CD4-positive, alpha-beta T cell (primary cell): ENCODE results near the gene TRAPPC6A. TPM values are rescaled to one million over a fixed set of nuclear protein-coding genes. Genes with fewer than 3 reads are reported as not detected.
A peak's percentile ranks its signal among the peaks of the same experiment; 100 is the strongest.

Experiments
- ATAC-seq: fragments of 200-7000 bp; cut with Tn5 transposase; one replicate; pipeline ENCODE4 v1.10.0; 2022; ENCODE audit warnings: mild to moderate bottlenecking; ENCODE audit not compliant: poor library complexity
- CTCF ChIA-PET: fragments of 350-600 bp; sonication (Branson Sonifier 250); formaldehyde crosslinking; loops from one replicate; lab custom pipeline; 2021; ENCODE audit warnings: antibody characterized with exemption, inconsistent platforms; lab: Charles Lee
- POLR2A ChIA-PET: fragments of 350-600 bp; sonication (Branson Sonifier 250); formaldehyde crosslinking; loops from one replicate; lab custom pipeline; 2021; ENCODE audit warnings: antibody characterized with exemption, inconsistent platforms; lab: Charles Lee
- DNase-seq, 14 experiments: peaks; one replicate each; pipeline ENCODE4 v3.0.0-alpha.2; 2013 to 2020; ENCODE audit warnings: mixed read lengths in 2 of 14
- H3K27ac ChIP-seq, 2 donors: one replicate each; pipeline versions ENCODE4 v1.5.1 to v1.7.0; 2013; ENCODE audit warnings: low read length in 2 of 2, low read depth in 1 of 2, mild to moderate bottlenecking in 1 of 2
- H3K27me3 ChIP-seq, 2 experiments: 1 replicate in 1 of 2; 2 replicates in 1 of 2; pipeline versions ENCODE4 v1.6.1 to v1.7.0; 2013; ENCODE audit warnings: low read length in 2 of 2, control low read depth in 1 of 2, mild to moderate bottlenecking in 1 of 2, moderate library complexity in 1 of 2; ENCODE audit not compliant: insufficient read depth in 2 of 2, control insufficient read depth in 1 of 2
- H3K36me3 ChIP-seq: one replicate; pipeline ENCODE4 v1.6.1; 2013; ENCODE audit warnings: low read length, control low read depth; ENCODE audit not compliant: insufficient read depth
- H3K4me1 ChIP-seq: one replicate; pipeline ENCODE4 v1.6.1; 2013; ENCODE audit warnings: low read length, control low read depth; ENCODE audit not compliant: insufficient read depth
- H3K4me3 ChIP-seq: one replicate; pipeline ENCODE4 v1.5.1; 2013; ENCODE audit warnings: mild to moderate bottlenecking, low read length, moderate library complexity
- H3K9me3 ChIP-seq, 2 experiments: 1 replicate in 1 of 2; 2 replicates in 1 of 2; pipeline versions ENCODE4 v1.6.1 to v1.7.0; 2013; ENCODE audit warnings: low read length in 2 of 2, mild to moderate bottlenecking in 2 of 2, control low read depth in 1 of 2, moderate library complexity in 1 of 2; ENCODE audit not compliant: control insufficient read depth in 1 of 2, insufficient read depth in 1 of 2
- H3K27ac Mint-ChIP-seq: one replicate; pipeline ENCODE4 v1.8.0; 2020; ENCODE audit warnings: mixed read lengths
- H3K27me3 Mint-ChIP-seq: one replicate; pipeline ENCODE4 v1.8.0; 2021; ENCODE audit warnings: mixed read lengths
- H3K36me3 Mint-ChIP-seq: one replicate; pipeline ENCODE4 v1.8.0; 2021; ENCODE audit warnings: low read depth, mixed read lengths
- H3K4me1 Mint-ChIP-seq: one replicate; pipeline ENCODE4 v1.8.0; 2021; ENCODE audit warnings: low read depth, mixed read lengths
- H3K4me3 Mint-ChIP-seq: one replicate; pipeline ENCODE4 v1.8.0; 2020; ENCODE audit warnings: mild to moderate bottlenecking, mixed read lengths
- H3K9me3 Mint-ChIP-seq: one replicate; pipeline ENCODE4 v1.8.0; 2020; ENCODE audit warnings: mixed read lengths
- intact Hi-C, 2 experiments: fragments of 100-400 bp; cut with DNase I in 1 of 2; cut with micrococcal nuclease in 1 of 2; formaldehyde crosslinking; loops; one replicate each; pipeline versions ENCODE4 v1.15.1 to v1.9.0; 2023 to 2025; cut with DNase I, micrococcal nuclease
- total RNA-seq, 174 experiments: library from RNA in 2 of 174; stranded (reverse) in 2 of 174; gene quantifications; one replicate each; pipeline ENCODE4 v1.2.3 and lab custom pipeline; 2021 to 2026
- TF ChIP-seq, protein P1 (sequence below): fragments of 200-600 bp; IDR thresholded peaks from one replicate; pipeline ENCODE4 v1.8.0; 2022; ENCODE audit warnings: antibody characterized with exemption, mild to moderate bottlenecking

The TRAPPC6A gene
- total RNA-seq, 2 experiments from 2014 or later = 32.0 to 38.8 TPM

DNA sequence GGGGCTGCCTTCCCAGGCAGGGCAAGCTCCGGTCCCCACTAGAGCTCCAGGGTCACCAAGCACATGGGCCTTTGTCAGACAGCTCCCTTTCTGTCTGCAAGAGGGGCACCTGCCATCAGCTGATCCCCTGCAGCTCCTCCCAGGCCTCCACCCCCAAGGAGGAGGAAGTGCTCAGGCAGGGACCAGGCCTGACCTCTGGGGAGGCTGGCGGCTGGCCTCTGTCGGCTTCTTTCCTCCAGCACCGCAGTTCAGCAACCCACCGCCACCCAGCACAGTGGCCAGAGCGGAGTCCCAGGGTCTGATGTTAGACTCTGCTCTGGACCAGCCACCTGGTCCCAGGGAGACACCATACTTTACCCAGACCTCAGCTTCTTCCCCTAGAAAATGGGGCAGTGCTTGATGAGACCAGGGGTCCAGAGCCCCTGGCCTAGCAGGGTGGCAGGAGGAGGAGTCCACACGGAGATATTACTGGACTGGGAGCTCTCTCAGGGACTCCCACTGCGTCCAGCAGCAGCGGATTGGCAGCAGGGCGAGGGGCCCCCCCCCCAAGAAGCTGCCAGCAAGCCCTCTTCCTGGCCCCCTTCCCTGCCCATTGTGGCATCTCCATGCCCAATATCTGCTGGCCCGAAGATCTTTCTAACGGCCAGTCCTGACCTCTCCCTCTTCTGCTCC lies 41.4 kb downstream of the TRAPPC6A start:
- ChIA-PET POLR2A (interaction anchor here (0.7 to 1.1 kb wide), 2 partner anchors 34 to 44 kb away, joined by 3 read pairs; partner anchors contain the start of gene PPP1R37), CTCF (interaction anchor here (1.8 kb wide), 1 partner anchor 12 kb away, joined by 5 read pairs; no protein-coding TSS in a partner anchor)
- no peaks in the 10 kb centered on the region for H3K27me3 ChIP-seq
- peaks cover 14% of the 10 kb centered on the region for H3K36me3 ChIP-seq
- DNase-seq (no peak), ATAC-seq (no peak)
- Mint-ChIP-seq H3K27ac (no peak overlapping the region), H3K4me3 (no peak overlapping the region), H3K36me3 (peaks cover 7% of the 10 kb centered on the region), H3K27me3 (no peaks in the 10 kb centered on the region), H3K9me3 (no peaks in the 10 kb centered on the region), H3K4me1 (no peaks in the 10 kb centered on the region)
- no peak overlapping the region for H3K27ac ChIP-seq
- intact Hi-C loops = no loop called here
- H3K9me3 ChIP-seq = no peaks in the 10 kb centered on the region
- TF ChIP-seq, protein P1, sequence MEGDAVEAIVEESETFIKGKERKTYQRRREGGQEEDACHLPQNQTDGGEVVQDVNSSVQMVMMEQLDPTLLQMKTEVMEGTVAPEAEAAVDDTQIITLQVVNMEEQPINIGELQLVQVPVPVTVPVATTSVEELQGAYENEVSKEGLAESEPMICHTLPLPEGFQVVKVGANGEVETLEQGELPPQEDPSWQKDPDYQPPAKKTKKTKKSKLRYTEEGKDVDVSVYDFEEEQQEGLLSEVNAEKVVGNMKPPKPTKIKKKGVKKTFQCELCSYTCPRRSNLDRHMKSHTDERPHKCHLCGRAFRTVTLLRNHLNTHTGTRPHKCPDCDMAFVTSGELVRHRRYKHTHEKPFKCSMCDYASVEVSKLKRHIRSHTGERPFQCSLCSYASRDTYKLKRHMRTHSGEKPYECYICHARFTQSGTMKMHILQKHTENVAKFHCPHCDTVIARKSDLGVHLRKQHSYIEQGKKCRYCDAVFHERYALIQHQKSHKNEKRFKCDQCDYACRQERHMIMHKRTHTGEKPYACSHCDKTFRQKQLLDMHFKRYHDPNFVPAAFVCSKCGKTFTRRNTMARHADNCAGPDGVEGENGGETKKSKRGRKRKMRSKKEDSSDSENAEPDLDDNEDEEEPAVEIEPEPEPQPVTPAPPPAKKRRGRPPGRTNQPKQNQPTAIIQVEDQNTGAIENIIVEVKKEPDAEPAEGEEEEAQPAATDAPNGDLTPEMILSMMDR = no peak
- H3K4me3 ChIP-seq = no peak overlapping the region
- H3K4me1 ChIP-seq = no peaks in the 10 kb centered on the region

DNA sequence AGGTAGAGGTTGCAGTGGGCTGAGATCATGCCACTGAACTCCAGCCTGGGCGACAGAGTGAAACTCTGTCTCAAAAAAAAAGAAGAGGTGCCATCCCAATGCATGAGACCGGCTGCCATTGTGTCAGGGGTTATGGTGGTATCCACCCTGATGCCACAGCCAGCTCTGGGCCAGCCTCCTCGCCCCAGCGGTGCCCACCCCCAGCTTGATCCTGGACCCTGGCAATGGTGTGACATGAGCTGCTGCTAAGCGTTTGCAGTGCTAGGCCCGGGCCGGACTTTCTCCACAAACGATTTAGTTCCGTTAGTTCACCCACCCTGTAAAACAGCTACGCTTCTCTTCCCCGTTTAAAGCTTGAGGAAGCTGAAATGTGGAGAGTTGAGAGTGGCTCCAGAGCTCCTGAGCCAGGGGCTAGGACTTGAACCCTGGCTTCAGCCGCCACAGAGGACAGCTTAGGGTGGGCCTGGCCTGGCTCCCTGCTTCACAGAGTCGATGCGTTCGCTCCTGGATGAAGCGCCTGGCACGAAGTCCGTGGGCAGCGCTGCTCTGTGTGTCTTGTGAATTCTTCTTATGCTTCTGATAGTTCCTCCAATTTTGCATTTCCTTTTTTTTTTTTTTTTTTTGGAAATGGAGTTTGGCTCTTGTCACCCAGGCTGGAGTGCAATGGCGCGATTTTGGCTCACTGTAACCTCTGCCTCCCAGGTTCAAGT lies 42.7 kb downstream of the TRAPPC6A start:
- no peaks in the 10 kb centered on the region for H3K4me1 Mint-ChIP-seq
- no peak overlapping the region for H3K4me3 Mint-ChIP-seq
- H3K9me3 Mint-ChIP-seq = no peaks in the 10 kb centered on the region
- ChIA-PET POLR2A (interaction anchor here (1.1 kb wide), 1 partner anchor 35 kb away, joined by 3 read pairs; no protein-coding TSS in a partner anchor), CTCF (interaction anchor here (1.8 kb wide), 1 partner anchor 14 kb away, joined by 5 read pairs; no protein-coding TSS in a partner anchor)
- H3K9me3 ChIP-seq = no peaks in the 10 kb centered on the region
- intact Hi-C loops = no loop called here
- no peak overlapping the region for H3K4me3 ChIP-seq
- no peaks in the 10 kb centered on the region for H3K27me3 ChIP-seq
- DNase-seq (no peak), ATAC-seq (no peak)
- TF ChIP-seq, protein P1 = no peak
- no peaks in the 10 kb centered on the region for H3K27me3 Mint-ChIP-seq
- H3K36me3 Mint-ChIP-seq = peaks cover 1% of the 10 kb centered on the region
- H3K27ac Mint-ChIP-seq = no peak overlapping the region
- H3K27ac ChIP-seq = no peak overlapping the region
- H3K4me1 ChIP-seq = no peaks in the 10 kb centered on the region
- H3K36me3 ChIP-seq = peaks cover under 1% of the 10 kb centered on the region

DNA sequence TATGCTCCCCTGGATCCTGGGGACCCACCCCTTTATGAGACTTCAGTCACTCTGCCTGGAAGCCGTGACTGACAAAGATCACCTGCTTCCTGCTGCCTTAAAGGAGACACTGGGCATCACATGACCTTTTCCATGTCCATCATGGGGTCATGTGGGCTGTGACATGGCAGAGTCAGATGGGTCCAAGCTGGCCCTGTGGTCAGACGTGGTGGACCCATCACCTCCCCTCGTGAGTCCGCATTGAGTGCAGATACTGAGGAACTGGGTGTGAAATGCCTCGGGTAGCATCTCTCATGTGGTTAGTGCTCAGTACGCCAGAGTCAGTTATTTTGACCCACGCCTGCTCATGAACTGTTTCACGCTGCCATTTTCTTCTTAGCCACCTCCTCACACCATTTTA lies 44.4 kb downstream of the TRAPPC6A start:
- ChIA-PET POLR2A (no interaction called here), CTCF (no interaction called here)
- no peaks in the 10 kb centered on the region for H3K4me1 ChIP-seq
- Mint-ChIP-seq H3K27ac (peak overlapping the region; percentile 36), H3K4me3 (no peak overlapping the region), H3K27me3 (no peaks in the 10 kb centered on the region), H3K36me3 (no peaks in the 10 kb centered on the region), H3K4me1 (no peaks in the 10 kb centered on the region), H3K9me3 (no peaks in the 10 kb centered on the region)
- TF ChIP-seq, protein P1 = no peak
- ATAC-seq (no peak), DNase-seq (no peak)
- H3K27me3 ChIP-seq = no peaks in the 10 kb centered on the region
- intact Hi-C loops = no loop called here
- H3K9me3 ChIP-seq = no peaks in the 10 kb centered on the region
- no peak overlapping the region for H3K27ac ChIP-seq
- H3K4me3 ChIP-seq = no peak overlapping the region
- no peaks in the 10 kb centered on the region for H3K36me3 ChIP-seq
